ENCODE data around the gene GPR52.

DNA sequence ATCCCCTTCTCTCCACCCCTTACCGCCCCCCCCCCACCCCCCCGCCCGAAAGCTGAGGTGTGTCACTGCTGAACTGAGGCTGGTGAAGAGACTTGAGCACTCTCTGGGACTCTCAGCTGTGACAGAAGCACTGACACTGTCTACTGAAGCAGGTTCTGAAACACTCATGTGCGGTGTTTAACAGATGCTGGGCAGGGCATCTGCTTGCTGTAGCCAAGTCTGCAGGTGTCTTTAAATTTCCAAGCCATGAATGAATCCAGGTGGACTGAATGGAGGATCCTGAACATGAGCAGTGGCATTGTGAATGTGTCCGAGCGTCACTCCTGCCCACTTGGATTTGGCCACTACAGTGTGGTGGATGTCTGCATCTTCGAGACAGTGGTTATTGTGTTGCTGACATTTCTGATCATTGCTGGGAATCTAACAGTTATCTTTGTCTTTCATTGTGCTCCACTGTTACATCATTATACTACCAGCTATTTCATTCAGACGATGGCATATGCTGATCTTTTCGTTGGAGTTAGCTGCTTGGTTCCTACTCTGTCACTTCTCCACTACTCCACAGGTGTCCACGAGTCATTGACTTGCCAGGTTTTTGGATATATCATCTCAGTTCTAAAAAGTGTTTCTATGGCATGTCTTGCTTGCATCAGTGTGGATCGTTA, at the start of gene GPR52:
- TF ChIP-seq, protein P1, sequence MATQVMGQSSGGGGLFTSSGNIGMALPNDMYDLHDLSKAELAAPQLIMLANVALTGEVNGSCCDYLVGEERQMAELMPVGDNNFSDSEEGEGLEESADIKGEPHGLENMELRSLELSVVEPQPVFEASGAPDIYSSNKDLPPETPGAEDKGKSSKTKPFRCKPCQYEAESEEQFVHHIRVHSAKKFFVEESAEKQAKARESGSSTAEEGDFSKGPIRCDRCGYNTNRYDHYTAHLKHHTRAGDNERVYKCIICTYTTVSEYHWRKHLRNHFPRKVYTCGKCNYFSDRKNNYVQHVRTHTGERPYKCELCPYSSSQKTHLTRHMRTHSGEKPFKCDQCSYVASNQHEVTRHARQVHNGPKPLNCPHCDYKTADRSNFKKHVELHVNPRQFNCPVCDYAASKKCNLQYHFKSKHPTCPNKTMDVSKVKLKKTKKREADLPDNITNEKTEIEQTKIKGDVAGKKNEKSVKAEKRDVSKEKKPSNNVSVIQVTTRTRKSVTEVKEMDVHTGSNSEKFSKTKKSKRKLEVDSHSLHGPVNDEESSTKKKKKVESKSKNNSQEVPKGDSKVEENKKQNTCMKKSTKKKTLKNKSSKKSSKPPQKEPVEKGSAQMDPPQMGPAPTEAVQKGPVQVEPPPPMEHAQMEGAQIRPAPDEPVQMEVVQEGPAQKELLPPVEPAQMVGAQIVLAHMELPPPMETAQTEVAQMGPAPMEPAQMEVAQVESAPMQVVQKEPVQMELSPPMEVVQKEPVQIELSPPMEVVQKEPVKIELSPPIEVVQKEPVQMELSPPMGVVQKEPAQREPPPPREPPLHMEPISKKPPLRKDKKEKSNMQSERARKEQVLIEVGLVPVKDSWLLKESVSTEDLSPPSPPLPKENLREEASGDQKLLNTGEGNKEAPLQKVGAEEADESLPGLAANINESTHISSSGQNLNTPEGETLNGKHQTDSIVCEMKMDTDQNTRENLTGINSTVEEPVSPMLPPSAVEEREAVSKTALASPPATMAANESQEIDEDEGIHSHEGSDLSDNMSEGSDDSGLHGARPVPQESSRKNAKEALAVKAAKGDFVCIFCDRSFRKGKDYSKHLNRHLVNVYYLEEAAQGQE (tag by site-specific recombination; IDR thresholded peaks at IDR 0.05): no peak
- TF ChIP-seq, protein P2, sequence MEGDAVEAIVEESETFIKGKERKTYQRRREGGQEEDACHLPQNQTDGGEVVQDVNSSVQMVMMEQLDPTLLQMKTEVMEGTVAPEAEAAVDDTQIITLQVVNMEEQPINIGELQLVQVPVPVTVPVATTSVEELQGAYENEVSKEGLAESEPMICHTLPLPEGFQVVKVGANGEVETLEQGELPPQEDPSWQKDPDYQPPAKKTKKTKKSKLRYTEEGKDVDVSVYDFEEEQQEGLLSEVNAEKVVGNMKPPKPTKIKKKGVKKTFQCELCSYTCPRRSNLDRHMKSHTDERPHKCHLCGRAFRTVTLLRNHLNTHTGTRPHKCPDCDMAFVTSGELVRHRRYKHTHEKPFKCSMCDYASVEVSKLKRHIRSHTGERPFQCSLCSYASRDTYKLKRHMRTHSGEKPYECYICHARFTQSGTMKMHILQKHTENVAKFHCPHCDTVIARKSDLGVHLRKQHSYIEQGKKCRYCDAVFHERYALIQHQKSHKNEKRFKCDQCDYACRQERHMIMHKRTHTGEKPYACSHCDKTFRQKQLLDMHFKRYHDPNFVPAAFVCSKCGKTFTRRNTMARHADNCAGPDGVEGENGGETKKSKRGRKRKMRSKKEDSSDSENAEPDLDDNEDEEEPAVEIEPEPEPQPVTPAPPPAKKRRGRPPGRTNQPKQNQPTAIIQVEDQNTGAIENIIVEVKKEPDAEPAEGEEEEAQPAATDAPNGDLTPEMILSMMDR (tag by site-specific recombination; IDR thresholded peaks at IDR 0.05): no peak
